Brain microvascular endothelial cell (primary cell): ENCODE data around the gene ANKHD1.
A peak's percentile ranks its signal among the peaks of the same experiment; 100 is the strongest.
"Not testable (repeated sequence)": the region's sequence is repeated elsewhere in the genome, so short reads cannot be mapped to it uniquely, and the experiment has no call there.

ENCODE experiments used
- DNase-seq: peaks from one replicate; pipeline ENCODE4 v3.0.0-alpha.2; 2020
- H3K27ac ChIP-seq: fragments of 250-450 bp; sonication (Bioruptor Pico); 2 replicates; pipeline ENCODE4 v1.5.1; 2020; ENCODE audit warnings: mild to moderate bottlenecking, moderate library complexity
- H3K27me3 ChIP-seq: fragments of 250-450 bp; sonication (Bioruptor Pico); replicated peaks from 2 replicates; pipeline ENCODE4 v1.5.1; 2020; ENCODE audit warnings: mild to moderate bottlenecking
- H3K36me3 ChIP-seq: fragments of 250-450 bp; sonication (Bioruptor Pico); replicated peaks from 2 replicates; pipeline ENCODE4 v1.5.1; 2020; ENCODE audit warnings: mild to moderate bottlenecking
- H3K4me3 ChIP-seq: 2 replicates; pipeline ENCODE4 v1.5.1; 2011; ENCODE audit warnings: low read depth, mild to moderate bottlenecking, control low read depth, low read length, moderate library complexity
- in situ Hi-C: cut with HindIII; loops from 2 replicates; pipeline ENCODE4 v1.10.0; 2017; ENCODE audit warnings: low sequenced_read_pairs, low pct_ligation_motif_present
- TF ChIP-seq, protein P1 (sequence below): IDR thresholded peaks from 2 replicates; pipeline ENCODE4 v1.5.1; 2011; ENCODE audit warnings: low read depth, mild to moderate bottlenecking, moderate library complexity, low read length, control low read depth, inconsistent platforms; ENCODE audit errors: missing control alignments

The ANKHD1 gene

DNA sequence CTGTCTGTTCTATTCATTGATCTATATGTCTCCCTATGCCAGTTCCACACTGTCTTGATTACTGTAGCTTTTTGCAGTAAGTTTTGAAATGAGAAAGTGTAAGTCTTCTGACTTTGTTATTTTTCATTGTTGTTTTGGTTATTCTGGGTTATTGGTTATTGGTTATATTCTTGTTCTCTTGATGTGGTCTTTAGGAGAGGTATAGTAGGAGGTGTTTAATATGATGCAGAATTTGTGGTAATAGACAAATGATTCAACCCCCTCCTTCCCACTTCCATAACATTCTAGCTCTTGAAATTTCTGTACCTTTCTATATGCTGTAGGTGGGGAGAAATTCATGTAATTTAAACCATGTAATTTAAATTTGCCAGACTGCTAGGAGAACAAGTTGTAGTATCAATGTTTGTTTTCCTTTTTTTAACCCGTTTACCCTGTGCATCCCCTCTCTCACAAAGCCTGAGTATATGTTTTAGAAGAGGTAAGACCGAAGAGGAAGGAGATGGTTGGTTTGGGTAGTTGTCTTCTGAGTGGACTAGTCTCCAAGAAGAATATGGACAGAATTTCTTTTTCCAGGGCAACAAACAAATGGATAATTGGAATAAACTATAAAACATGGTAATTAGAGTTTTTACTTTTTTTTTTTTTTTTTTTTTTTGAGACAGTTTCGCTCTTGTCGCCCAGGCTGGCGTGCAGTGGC is 19.2 kb downstream of the ANKHD1 start:
- Histone ChIP-seq H3K27me3 (no peaks in the 10 kb centered on the region), H3K4me3 (no peak overlapping the region), H3K36me3 (no peaks in the 10 kb centered on the region), H3K27ac (no peak overlapping the region)
- no peak for DNase-seq
- in situ Hi-C loops = no loop called here
- TF ChIP-seq, protein P1, sequence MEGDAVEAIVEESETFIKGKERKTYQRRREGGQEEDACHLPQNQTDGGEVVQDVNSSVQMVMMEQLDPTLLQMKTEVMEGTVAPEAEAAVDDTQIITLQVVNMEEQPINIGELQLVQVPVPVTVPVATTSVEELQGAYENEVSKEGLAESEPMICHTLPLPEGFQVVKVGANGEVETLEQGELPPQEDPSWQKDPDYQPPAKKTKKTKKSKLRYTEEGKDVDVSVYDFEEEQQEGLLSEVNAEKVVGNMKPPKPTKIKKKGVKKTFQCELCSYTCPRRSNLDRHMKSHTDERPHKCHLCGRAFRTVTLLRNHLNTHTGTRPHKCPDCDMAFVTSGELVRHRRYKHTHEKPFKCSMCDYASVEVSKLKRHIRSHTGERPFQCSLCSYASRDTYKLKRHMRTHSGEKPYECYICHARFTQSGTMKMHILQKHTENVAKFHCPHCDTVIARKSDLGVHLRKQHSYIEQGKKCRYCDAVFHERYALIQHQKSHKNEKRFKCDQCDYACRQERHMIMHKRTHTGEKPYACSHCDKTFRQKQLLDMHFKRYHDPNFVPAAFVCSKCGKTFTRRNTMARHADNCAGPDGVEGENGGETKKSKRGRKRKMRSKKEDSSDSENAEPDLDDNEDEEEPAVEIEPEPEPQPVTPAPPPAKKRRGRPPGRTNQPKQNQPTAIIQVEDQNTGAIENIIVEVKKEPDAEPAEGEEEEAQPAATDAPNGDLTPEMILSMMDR = no peak

DNA sequence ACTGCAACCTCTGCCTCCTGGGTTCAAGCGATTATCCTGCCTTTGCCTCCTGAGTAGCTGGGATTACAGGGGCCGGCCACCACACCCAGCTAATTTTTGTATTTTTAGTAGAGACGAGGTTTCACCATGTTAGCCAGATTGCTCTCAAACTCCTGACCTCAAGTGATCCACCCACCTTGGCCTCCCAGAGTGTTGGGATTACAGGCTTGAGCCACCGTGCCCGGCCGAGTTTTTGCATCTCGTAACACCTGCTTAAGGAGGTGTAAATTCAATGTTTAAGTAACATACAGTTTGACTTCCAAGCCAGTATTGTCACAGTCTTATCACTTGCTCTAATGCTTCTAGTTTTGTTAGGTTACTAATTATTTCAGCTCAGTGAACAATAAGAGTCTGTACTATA is 19.7 kb downstream of the ANKHD1 start:
- H3K27ac ChIP-seq, H3K36me3 ChIP-seq, H3K4me3 ChIP-seq, DNase-seq, in situ Hi-C loops, H3K27me3 ChIP-seq: not testable (repeated sequence)

DNA sequence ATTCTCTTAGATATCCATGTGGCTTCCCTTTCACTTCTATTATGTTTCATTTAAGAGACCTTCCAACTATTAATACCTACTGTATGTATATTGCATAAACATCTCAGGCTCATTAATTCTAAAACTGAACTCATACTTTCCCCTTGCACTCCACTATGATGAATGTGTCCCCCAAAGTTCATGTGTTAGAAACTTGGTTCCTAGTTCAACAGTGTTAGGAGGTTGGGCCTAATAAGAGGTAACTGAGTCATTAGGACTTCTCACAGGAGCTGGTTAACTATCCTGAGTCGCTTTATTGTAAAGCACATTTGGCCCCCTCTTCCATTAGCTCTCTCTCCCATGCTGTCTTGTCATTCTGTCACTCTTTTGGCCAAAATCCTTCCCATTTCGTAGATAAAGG is 22.0 kb downstream of the ANKHD1 start:
- in situ Hi-C loops = no loop called here
- no peak for DNase-seq
- TF ChIP-seq, protein P1 = no peak

DNA sequence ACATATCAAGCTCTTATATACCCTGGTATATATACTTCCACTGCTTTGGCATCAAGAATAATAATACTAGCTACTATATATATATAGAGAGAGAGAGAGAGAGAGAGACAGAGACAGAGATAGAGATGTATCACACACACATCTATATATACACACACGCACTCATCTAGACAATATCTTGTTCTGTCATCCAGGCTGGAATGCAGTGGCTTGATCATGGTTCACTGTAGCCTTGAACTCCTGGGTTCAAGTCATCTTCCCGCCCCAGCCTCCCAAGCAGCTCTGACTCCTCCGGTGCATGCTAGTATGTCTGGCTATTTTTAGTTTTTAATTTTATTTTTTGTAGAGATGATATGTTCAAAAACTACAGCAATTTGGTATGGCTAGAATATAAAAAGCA is 22.5 kb downstream of the ANKHD1 start:
- TF ChIP-seq, protein P1 = no peak

More for the DNA sequence above, 22.0 kb downstream of the ANKHD1 start:
- Histone ChIP-seq H3K36me3 (no peaks in the 10 kb centered on the region), H3K27ac (no peak overlapping the region), H3K27me3 (no peaks in the 10 kb centered on the region), H3K4me3 (no peak overlapping the region)

DNA sequence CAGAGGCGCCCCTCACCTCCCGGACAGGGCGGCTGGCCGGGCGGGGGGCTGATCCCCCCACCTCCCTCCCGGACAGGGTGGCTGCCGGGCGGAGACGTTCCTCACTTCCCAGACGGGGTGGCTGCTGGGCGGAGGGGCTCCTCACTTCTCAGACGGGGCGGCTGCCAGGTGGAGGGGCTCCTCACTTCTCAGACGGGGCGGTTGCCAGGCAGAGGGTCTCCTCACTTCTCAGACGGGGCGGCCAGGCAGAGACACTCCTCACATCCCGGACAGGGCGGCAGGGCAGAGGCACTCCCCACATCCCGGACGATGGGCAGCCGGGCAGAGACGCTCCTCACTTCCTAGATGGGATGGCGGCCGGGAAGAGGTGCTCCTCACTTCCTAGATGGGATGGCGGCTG is 26.1 kb downstream of the ANKHD1 start:
- H3K4me3 ChIP-seq, H3K36me3 ChIP-seq, DNase-seq, H3K27ac ChIP-seq, in situ Hi-C loops, H3K27me3 ChIP-seq: not testable (repeated sequence)

More for the DNA sequence above, 22.5 kb downstream of the ANKHD1 start:
- Histone ChIP-seq H3K36me3 (no peaks in the 10 kb centered on the region), H3K27me3 (no peaks in the 10 kb centered on the region), H3K4me3 (no peak overlapping the region), H3K27ac (no peak overlapping the region)
- DNase-seq = peak; percentile 14
- in situ Hi-C loops = no loop called here

DNA sequence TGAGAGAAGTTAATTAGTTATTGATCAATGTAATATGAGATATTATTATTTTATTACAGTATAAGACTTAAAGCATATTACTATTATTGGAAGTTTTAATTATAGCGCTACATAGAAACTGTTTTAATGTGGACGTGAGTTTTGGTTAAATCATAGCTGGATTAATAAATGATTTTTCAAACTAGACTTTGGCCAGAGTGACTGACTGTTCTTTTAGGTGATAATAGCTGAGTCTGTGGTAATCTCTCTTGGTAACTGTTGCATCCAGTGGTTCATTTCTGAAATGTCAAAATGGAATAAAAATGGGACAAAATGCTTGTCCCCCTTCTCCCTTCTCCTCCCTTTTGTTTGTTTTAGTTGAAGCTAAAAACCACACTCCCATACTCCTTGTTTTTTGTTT is 28.1 kb downstream of the ANKHD1 start:
- Histone ChIP-seq H3K4me3 (no peak overlapping the region), H3K27ac (no peak overlapping the region), H3K27me3 (no peaks in the 10 kb centered on the region), H3K36me3 (no peaks in the 10 kb centered on the region)
- in situ Hi-C loops = no loop called here
- no peak for DNase-seq
- TF ChIP-seq, protein P1 = no peak

DNA sequence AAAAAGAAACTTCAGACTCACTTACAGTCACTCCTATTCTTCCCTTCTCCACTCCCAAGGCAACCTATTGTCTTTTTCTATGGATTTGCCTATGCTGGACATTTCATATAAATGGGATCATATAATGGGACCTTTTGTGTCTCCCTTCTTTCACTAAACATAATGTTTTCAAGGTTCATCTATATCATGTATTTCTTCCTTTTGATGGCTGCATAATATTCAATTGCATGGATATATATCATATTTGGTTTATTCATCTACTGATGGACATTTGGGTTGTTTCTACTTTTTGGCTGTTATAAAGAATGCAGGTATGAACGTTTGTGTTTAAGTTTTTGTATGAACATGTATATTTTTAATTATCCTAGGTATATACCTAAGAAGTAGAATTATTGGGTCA is 30.6 kb downstream of the ANKHD1 start:
- Histone ChIP-seq H3K36me3 (peaks cover 2% of the 10 kb centered on the region), H3K27me3 (no peaks in the 10 kb centered on the region), H3K4me3 (no peak overlapping the region), H3K27ac (no peak overlapping the region)
- no peak for DNase-seq
- in situ Hi-C loops = no loop called here
- TF ChIP-seq, protein P1 = no peak
